Measurements from ENCODE around the gene CYP3A4. TPM values are rescaled to one million over a fixed set of nuclear protein-coding genes. Genes with fewer than 3 reads are reported as not detected.

The CYP3A4 gene
- total and polyA plus RNA-seq, 2 of the 13 experiments (the other 11 are each of a cell fraction or from before 2014, with no cell fraction given): 0.11 to 0.24 TPM

- Histone ChIP-seq H3K9ac (ENCODE audit: insufficient read depth, low read depth, low read length) (peak overlapping the region; percentile 26), H3K79me2 (ENCODE audit: insufficient read depth, low read length) (no peaks in the 10 kb centered on the region), H3K4me1 (ENCODE audit: insufficient read depth, low read length) (peaks cover 93% of the 10 kb centered on the region), H3K4me3 (replicated peaks in 1 of 3; ENCODE audit: insufficient read depth in 1 of 3, low read depth in 2 of 3, low read length in 3 of 3) (peak overlapping the region in 1 of 3 experiments; percentile 11; a peak in 1 of 6 replicates), H3K4me2 (ENCODE audit: low read depth, low read length) (peak overlapping the region; percentile 76), H3K27me3 (ENCODE audit: control insufficient read depth in 1 of 2, insufficient read depth in 2 of 2, low read length in 2 of 2) (no peaks in the 10 kb centered on the region), H2AFZ (ENCODE audit: low read length) (no peak overlapping the region), H4K20me1 (ENCODE audit: insufficient read depth, low read length) (no peaks in the 10 kb centered on the region), H3K36me3 (replicated peaks in 1 of 2; ENCODE audit: control insufficient read depth in 1 of 2, insufficient read depth in 2 of 2, low read length in 2 of 2) (no peaks in the 10 kb centered on the region), H3K9me3 (ENCODE audit: low read length) (no peaks in the 10 kb centered on the region), H3K27ac (ENCODE audit: extremely low read length, insufficient read depth, low read length) (peak overlapping the region; percentile 82)
- CTCF ChIA-PET (ENCODE audit: low intra/inter-chr PET ratio, low total read pairs): no interaction called here
- BruUV-seq (replicated peaks): no TSS peak
- ATAC-seq: peak; percentile 66
- 2% methylated on average over 2 of the region's 2 CpGs for WGBS (ENCODE audit: low lambda C conversion rate)
- FAIRE-seq: peak; percentile 89
- intact Hi-C loops (cut with micrococcal nuclease; ENCODE audit: unreplicated experiment): loop anchor here (5.0 kb wide), 1 partner anchor 85 kb away; no protein-coding TSS in a partner anchor
- peak; percentile 95 for DNase-seq (ENCODE audit: low spot score)
- in situ Hi-C loops (cut with HindIII; ENCODE audit: extremely low pct_ligation_motif_present, low pct_unique_long_range_greater_than_20kb): no loop called here
- POLR2A ChIA-PET: interaction anchor here (1.3 to 3.7 kb wide), 3 partner anchors 33 to 148 kb away, joined by 3 to 38 read pairs (median 18); no protein-coding TSS in a partner anchor
- TF ChIP-seq MEIS2 (CRISPR knock-in tag; IDR thresholded peaks at IDR 0.05) (peak; percentile 67; the same call in 1 of the 2 replicates), HNRNPUL1 (IDR thresholded peaks at IDR 0.05; ENCODE audit: low read depth, low read length) (no peak), HNF1A (IDR thresholded peaks at IDR 0.05; ENCODE audit: low read depth) (peak; percentile 77), HNF1A (CRISPR knock-in tag; IDR thresholded peaks at IDR 0.05; ENCODE audit: borderline replicate concordance) (peak; percentile 77; the same call in 1 of the 2 replicates), SOX5 (CRISPR knock-in tag; IDR thresholded peaks at IDR 0.05; ENCODE audit: borderline replicate concordance) (peak; percentile 76), RXRA (CRISPR knock-in tag; IDR thresholded peaks at IDR 0.05) (peak; percentile 48; the same call in 1 of the 2 replicates), HNF4A (CRISPR knock-in tag; IDR thresholded peaks at IDR 0.05) (peak; percentile 77), THAP11 (CRISPR knock-in tag; IDR thresholded peaks at IDR 0.05) (peak; percentile 58), MEIS1 (CRISPR knock-in tag; IDR thresholded peaks at IDR 0.05; ENCODE audit: borderline replicate concordance) (0 out of 2 replicates have a peak, but pooled peaks have one; percentile 41), HDAC1 (CRISPR knock-in tag; IDR thresholded peaks at IDR 0.05) (0 out of 2 replicates have a peak, but pooled peaks have one; percentile 31), ZBTB8A (CRISPR knock-in tag; IDR thresholded peaks at IDR 0.05; ENCODE audit: borderline replicate concordance, low read depth) (no peak), ZNF674 (CRISPR knock-in tag; IDR thresholded peaks at IDR 0.05; ENCODE audit: low read depth) (no peak), ZNF264 (CRISPR knock-in tag; IDR thresholded peaks at IDR 0.05) (0 out of 2 replicates have a peak, but pooled peaks have one; percentile 59), SALL2 (CRISPR knock-in tag; IDR thresholded peaks at IDR 0.05) (peak; percentile 43; the same call in 1 of the 2 replicates), HNF4G (IDR thresholded peaks at IDR 0.05; ENCODE audit: borderline replicate concordance, low read depth, low read length) (peak; percentile 50; the same call in 1 of the 2 replicates), HNF4G (CRISPR knock-in tag; IDR thresholded peaks at IDR 0.05; ENCODE audit: borderline replicate concordance, low read depth) (no peak), BHLHE40 (IDR thresholded peaks at IDR 0.05; ENCODE audit: low read length) (no peak), ZNF232 (CRISPR knock-in tag; IDR thresholded peaks at IDR 0.05; ENCODE audit: borderline replicate concordance) (no peak), KDM4B (CRISPR knock-in tag; IDR thresholded peaks at IDR 0.05) (peak; percentile 30; the same call in 1 of the 2 replicates)
Observed at GRCh38 chr7:99827040-99827778, 43.2 kb upstream of the CYP3A4 start.

Measured in HepG2 (cell line).